ENCODE measurements around the gene TRPC4.
"Not testable (repeated sequence)": the region's sequence is repeated elsewhere in the genome, so short reads cannot be mapped to it uniquely, and the experiment has no call there.

Gene TRPC4

DNA sequence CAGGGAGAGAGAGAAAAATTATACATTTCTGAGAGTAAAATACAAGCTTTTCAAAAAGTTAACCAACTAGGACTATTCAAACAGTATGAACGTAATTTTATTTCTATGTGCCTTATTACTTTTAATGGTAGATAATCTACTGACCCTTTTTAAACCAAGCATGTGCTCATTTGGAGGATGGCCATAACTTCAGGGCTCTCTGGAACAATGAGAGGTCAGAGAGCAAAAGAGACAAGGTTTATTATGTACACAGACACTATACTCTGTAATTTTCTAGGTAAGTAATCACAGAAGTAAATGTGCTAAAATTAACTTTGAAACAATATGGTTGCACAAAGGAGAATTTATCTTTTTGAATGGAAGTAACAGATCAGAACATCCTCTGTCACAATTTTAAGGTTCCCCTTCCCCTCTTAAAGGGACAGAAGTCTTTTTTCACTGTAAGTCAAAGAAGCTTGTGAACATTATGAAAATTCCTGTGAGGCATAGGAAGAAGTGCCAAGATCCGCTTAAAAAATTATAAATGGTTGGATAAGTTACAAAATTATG, 272.0 kb downstream of the TRPC4 start:
- DNase-seq: no peak

DNA sequence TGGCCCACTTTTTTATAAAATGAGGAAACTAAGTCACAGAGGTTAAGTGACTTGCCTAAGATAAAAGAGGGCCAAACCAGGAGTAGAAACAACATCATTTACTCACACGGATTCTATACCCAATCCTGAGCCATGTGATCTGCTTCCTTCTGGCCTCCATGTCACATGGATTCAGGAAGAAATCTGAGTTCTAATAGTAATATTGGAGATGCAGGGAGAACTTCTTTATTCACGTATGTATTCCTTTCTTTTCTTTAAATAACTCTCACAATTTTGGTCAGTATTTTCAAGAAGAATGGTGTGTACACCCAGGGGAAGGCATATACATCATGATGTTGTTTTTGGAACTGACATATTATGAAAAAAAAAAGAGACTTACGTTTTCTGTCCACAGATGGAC, 272.8 kb downstream of the TRPC4 start:
- no peak for DNase-seq

DNA sequence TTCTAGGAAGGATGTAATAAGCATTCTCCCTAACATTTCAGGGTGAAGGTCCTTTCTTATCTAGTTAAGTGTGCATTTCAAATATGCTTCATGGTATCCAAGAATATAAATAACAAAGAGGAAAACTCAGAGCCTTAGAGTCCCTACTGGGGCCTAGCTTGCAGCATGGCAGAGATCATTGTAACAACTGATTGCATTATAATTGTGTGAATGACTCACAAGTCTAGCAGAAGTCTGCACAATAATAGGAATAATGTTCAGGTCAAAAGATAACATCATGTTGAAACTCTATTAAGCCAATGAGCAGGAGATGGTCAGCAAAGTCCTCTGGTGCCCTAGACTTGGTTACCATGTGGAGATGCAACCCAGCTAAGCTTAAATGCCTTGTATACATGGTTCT, 274.4 kb downstream of the TRPC4 start:
- no peak for DNase-seq

DNA sequence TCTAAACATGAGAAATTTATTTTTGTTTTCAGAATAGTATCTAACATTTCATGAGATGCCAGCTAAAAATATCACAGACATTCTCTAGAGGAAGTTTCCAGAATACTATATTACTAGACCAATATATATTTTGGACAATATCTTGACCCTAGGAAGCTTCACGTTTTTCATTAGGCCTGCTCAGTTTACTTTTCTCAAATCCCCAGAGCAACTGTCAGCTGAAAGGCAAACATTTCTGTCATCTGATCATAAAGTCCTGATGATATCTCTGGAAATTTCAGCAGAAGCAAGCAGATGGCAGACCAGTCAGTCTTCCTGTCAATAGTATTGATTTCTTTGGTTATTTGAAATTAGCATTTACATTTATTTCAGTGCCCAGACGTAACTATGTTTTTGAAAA, 275.0 kb downstream of the TRPC4 start:
- DNase-seq: no peak

DNA sequence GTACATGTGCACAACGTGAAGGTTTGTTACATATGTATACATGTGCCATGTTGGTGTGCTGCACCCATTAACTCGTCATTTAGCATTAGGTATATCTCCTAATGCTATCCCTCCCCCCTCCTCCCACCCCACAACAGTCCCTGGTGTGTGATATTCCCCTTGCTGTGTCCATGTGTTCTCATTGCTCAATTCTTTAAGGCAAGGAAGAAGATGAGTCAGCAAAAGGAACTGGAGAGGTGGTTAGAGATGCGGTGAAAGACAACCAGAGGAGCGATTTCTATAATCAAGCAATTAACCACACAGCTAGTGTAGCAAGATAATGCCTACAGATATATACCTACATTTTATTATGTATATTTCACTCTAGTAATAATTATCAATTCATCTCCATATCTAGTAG, 280.2 kb downstream of the TRPC4 start:
- not testable (repeated sequence) for DNase-seq

DNA sequence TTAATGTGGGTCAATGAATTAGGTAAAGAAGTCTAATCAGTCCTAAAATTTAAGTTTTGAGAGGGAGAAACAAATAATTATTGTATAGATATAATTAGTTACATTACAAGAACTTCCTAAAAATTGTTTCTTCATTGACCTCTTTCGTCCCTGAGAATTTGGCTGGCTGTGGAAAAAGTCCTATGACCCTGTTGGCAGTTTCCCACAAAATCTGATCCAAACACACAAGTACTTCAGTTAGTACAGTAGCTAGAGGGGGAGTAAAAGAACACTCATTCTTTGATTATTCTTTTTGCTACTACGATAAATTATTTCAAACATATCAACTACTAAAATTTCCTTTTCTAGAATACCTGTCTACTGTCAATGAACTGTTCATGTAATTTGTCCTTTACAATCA, 282.3 kb downstream of the TRPC4 start:
- DNase-seq: no peak

All from central memory CD4-positive, alpha-beta T cell (primary cell).